GM19043 (cell line): Measurements from ENCODE around the gene MLXIPL.
"Not testable (repeated sequence)": the region's sequence is repeated elsewhere in the genome, so short reads cannot be mapped to it uniquely, and the experiment has no call there.

Source experiments
- ATAC-seq: cut with Tn5 transposase; IDR thresholded peaks from one replicate; pipeline ENCODE4 v1.9.1; 2021; ENCODE audit warnings: low read depth; ENCODE audit not compliant: unreplicated experiment

Gene MLXIPL

DNA sequence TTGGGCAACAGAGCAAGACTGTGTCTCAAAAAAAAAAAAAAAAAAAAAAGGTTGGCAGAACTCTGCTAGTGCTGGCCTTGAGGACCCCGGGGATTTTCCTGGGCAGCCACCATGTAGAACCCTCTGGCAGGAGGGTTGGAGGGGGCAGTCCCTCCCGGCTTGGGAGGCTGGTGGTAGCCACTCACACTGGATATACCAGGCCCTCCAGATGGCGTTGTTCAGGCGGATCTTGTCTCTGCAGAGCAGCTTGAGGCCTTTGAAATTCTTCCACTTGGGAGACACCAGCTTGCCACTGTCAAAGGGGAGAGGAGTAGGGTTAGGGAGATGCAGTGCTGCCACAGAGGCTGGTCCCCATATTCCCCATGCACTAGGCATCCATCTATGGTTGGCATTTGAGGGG is 8.4 kb downstream of the MLXIPL start:
- ATAC-seq, result no peak

DNA sequence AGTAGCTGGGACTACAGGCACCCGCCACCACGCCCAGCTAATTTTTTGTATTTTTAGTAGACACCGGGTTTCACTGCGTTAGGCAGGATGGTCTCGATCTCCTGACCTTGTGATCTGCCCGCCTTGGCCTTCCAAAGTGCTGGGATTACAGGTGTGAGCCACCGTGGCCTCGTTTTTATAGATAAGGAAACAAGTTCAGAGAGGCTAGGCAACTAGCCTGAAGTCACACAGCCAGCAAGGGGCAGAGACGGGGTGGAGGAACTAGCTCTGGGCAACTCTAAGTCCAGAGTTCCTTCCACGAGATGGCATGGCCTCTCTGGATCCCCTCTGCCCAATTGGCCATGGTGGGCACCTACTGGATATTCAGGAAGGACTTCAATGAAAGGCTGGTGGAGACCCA is 9.4 kb downstream of the MLXIPL start:
- ATAC-seq, result not testable (repeated sequence)

DNA sequence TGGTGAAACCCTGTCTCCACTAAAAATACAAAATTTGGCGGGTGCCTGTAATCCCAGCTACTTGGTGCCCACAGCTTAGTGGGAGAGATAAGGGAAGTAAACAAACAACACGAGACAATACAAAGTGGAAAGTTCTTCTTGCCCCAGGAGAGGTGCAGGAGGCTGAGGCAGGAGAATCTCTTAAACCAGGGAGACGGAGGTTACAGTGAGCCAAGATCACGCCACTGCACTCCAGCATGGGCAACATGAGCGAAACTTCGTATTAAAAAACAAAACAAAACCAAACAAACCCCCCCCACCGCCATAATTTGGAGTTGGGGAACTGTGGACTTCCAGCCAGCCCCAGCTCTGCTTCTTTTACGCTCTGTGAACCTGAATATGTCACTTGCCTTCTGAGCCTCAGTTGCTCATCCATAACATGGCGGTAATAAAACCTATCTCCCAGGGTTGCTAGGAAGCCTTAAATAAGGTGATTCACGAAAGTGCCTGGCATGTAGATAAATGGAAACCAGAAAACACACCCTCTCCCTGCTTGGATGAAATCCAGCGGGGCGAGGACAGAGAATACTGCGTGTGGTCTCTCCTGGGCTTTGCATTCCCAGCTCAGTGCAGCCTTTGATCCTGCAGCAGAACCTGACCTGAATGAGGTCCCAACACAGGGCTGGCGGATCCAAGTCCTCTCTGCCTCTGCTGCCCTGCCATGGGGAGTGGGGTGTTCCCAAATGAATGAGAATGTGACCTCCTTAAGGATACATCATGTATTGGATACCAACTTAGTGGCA is 10.2 kb downstream of the MLXIPL start:
- no peak for ATAC-seq

GRCh38 chr7:73612598-73613269 is 11.6 kb downstream of the MLXIPL start:
- ATAC-seq, result no peak

- no peak for ATAC-seq
These were observed 13.2 kb downstream of the MLXIPL start for GRCh38 chr7:73611017-73611555.

GRCh38 chr7:73610105-73610504 is 14.2 kb downstream of the MLXIPL start:
- no peak for ATAC-seq

GRCh38 chr7:73607692-73607983 is 16.7 kb downstream of the MLXIPL start:
- ATAC-seq, result not testable (repeated sequence)

DNA sequence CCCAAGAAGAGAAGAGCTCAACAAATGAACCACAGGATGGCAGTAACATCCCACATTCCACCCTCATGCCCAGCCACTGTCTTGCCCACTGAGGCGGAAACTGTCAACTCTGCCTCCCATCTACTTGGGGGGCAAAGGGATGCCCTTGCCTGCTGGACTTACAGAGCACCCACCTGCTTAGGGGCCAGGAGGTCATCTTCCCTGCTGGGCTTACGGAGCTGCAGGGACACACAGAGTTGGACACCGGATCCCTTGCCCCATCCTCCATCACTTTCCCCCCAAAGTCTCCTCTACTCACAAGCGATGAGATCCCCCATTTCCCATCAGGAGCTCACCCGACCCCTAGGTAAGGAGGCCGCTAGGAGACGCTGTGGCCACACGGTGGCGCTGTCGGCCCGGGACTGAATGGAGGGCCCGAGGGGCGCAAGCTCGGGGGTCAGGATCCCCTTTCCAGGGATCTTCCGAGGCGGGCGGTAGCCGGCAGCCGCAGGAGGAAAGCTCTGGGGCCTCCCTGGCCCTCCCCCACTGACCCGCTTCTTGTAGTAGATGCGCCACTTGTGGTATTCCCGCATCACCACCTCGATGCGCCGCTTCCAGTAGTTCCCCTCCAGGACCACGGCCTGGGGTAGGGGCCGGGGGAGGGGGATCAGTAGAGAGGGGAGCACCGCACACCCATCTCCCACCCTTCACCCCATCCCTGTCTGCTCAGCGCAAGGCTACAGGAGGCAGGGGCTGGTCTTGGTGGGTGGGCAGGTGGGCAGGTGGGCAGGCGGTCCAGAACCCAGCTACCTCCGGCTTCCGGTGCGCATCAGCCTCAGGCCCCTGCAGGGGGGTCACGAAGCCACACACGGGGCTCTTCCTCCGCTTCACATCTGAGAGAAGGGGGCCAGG is 17.3 kb downstream of the MLXIPL start:
- no peak for ATAC-seq

DNA sequence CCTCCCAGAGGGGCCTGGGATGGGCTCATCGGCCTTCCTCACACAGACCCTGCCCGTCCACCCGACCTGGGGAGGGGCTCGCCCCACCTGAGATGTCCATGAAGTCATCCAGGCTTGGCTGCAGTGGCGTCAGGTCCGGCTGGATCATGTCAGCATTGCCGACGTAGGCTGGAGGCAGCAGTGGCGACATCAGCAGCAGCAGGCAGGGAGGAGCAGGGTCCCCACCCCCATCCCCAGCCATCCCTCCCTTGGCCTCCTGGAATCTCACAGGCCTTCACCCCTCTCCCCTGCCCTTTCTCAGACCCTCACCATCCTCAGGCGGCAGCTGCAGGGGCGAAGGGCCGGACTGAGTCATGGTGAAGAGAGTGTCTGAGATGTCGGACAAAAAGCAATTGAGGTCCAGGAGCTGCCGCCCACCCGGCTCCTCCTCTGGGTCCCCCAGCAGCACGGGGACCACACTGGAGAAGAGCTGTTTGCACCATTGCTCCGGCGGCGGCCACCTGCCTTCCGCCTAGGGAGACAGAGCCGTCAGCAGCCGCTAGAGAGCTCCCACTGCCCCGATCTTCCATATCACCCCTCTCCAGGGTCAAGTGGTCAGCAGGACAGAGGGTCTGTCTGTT is 18.6 kb downstream of the MLXIPL start:
- no peak for ATAC-seq

- ATAC-seq, result no peak
These were observed 21.3 kb downstream of the MLXIPL start for GRCh38 chr7:73602721-73603651.

- ATAC-seq, result no peak
These were observed 24.4 kb downstream of the MLXIPL start for GRCh38 chr7:73599916-73600315.

GRCh38 chr7:73599151-73599882 is 25.0 kb downstream of the MLXIPL start:
- no peak for ATAC-seq

DNA sequence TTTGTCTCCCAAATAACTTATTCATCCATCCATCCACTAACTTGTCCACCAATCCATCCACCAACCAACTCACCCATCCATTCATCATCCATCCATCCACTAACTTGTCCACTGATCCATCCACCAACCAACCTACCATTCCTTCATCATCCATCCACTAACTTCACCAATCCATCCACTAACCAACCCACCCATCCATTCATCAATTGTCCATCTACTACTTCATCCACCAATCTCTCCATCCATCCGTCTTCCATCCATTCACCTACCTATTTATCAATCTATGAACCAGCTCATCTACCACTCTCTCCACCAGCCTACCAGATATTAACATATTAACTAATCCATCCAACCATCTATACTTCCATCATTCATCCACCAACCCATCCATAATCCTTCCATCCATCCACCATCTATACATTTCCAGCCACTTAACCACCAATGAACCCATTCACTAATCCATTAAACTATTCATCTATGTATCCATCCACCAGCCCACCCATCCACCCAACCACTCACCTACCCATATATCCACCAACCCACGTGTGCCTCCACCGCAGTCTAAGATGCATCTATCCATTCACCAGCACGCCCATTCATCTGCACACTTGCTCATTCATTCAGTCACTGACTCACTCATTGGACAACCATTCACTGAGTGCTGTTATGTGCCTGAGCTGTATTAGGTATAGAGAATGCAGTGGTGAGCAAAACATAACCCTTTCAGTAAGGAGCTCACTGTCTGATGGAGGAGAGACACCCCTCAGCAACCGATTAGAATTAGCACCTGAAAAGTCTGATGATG is 26.1 kb downstream of the MLXIPL start:
- ATAC-seq, result no peak

DNA sequence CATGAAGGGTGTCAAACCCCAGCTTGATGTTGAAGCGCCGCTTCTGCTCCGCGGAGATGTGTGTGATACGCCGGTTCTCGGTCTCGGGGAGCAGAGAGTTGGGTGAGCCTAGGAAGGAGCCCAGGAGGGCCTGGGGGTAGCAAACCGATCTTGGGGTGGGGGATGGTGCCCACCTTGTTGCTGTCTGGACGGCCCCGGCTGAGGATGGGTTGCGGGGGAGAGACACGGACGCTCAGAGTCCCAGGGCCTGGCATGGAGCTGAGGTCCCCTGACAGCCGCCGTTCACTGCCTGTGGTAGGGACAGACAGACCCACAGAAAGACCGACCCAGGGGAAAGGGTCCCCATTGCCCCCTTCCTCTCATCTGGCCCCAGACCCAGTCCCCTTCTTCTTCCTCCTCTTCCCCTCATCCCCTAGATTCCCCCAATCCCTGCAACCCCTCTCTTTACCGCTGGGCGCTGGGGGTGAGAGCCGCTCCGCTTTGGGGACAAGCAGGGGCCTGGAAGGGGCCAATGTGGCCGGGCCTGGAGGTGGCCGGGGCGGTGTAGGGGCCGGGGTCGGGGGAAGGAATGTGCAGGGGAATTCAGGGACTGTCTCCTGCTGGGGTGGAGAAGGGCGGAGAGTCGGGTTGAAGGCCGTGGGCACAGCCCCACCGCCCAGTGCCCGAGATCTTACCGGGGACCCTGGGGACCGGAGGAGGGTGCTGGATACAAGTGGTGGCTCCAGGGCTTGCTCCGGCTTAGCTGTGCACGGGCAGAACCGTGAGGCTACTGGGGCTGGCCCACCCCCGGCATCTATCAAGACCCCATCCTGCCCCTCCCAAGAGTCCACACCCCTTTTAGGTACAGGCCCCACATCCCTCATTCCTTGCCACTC is 27.9 kb downstream of the MLXIPL start:
- no peak for ATAC-seq

DNA sequence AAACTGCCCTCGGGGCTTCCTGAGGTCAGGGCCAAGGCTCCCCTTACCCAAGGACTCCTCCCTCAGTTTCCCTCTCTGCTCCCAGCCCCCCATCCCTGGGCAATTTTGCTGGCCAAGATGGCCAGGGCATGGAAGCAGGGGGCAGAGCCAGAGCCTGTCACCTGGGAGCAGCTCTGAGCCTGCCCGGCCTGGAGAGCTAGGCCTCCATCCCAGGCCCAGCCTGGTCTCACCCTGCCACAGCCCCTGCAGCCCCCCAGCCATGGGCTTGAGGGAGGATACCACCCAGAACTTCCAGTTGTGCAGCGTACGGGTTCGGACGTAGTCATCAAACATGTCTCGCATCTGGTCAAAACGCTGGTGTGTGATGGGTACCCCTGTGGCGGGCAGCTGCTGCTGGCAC is 29.0 kb downstream of the MLXIPL start:
- ATAC-seq, result no peak

- ATAC-seq, result no peak
These were observed 30.9 kb downstream of the MLXIPL start for GRCh38 chr7:73593207-73594045.
